ENCODE results near the gene FLYWCH2. TPM values are rescaled to one million over a fixed set of nuclear protein-coding genes. Genes with fewer than 3 reads are reported as not detected.
A peak's percentile ranks its signal among the peaks of the same experiment; 100 is the strongest.

Gene FLYWCH2
- total and polyA plus RNA-seq, 2 of the 13 experiments (the other 11 are each of a cell fraction or from before 2014, with no cell fraction given) = 16.9 to 19.8 TPM

DNA sequence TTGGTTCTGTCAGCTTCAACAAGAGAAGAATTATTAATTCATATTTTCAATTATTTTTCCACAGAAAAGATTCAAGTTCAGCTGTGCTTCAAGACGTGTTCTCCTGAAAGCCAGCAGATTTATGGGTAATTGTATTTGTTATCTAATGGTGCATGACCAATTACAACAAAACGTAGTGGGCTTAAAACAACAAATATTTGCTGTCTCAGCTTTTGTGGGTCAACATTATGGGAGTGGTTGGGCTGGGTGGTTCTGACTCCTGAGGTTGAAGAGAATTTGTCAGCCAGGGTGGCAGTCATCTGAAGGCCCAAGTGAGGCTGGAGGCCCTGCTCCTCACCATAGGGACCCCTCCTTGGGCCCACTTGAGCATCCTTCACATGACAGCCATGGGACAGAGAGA lies 57.0 kb downstream of the FLYWCH2 start:
- H3K27ac ChIP-seq (ENCODE audit: extremely low read length, insufficient read depth, low read length) = no peak overlapping the region
- DNase-seq (ENCODE audit: low spot score) = no peak
- H3K9ac ChIP-seq (ENCODE audit: insufficient read depth, low read depth, low read length) = no peak overlapping the region
- no peaks in the 10 kb centered on the region for H3K9me3 ChIP-seq (ENCODE audit: low read length)
- no peak overlapping the region for H3K4me2 ChIP-seq (ENCODE audit: low read depth, low read length)
- CTCF ChIA-PET (ENCODE audit: low intra/inter-chr PET ratio, low total read pairs) = no interaction called here
- POLR2A ChIA-PET = no interaction called here
- no peak overlapping the region for H2AFZ ChIP-seq (ENCODE audit: low read length)
- in situ Hi-C loops (cut with HindIII; ENCODE audit: extremely low pct_ligation_motif_present, low pct_unique_long_range_greater_than_20kb) (no loop called here), intact Hi-C loops (cut with micrococcal nuclease; ENCODE audit: unreplicated experiment) (no loop called here)
- no TSS peak for BruUV-seq (replicated peaks)
- no peak overlapping the region for H3K4me3 ChIP-seq (replicated peaks in 1 of 3; ENCODE audit: insufficient read depth in 1 of 3, low read depth in 2 of 3, low read length in 3 of 3)
- ATAC-seq = no peak
- FAIRE-seq = no peak
- H3K4me1 ChIP-seq (ENCODE audit: insufficient read depth, low read length) = no peaks in the 10 kb centered on the region
- WGBS (ENCODE audit: low lambda C conversion rate) = 95% methylated on average over 2 of the region's 2 CpGs
- no peaks in the 10 kb centered on the region for H4K20me1 ChIP-seq (ENCODE audit: insufficient read depth, low read length)
- H3K36me3 ChIP-seq (replicated peaks in 1 of 2; ENCODE audit: control insufficient read depth in 1 of 2, insufficient read depth in 2 of 2, low read length in 2 of 2) = peaks cover 5 to 34% of the 10 kb centered on the region in 2 experiments; a peak in 4 of 5 replicates
- no peaks in the 10 kb centered on the region for H3K27me3 ChIP-seq (ENCODE audit: control insufficient read depth in 1 of 2, insufficient read depth in 2 of 2, low read length in 2 of 2)
- H3K79me2 ChIP-seq (ENCODE audit: insufficient read depth, low read length) = no peaks in the 10 kb centered on the region
- TF ChIP-seq, protein P1, sequence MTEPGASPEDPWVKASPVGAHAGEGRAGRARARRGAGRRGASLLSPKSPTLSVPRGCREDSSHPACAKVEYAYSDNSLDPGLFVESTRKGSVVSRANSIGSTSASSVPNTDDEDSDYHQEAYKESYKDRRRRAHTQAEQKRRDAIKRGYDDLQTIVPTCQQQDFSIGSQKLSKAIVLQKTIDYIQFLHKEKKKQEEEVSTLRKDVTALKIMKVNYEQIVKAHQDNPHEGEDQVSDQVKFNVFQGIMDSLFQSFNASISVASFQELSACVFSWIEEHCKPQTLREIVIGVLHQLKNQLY (CRISPR knock-in tag; IDR thresholded peaks at IDR 0.05) = no peak
- TF ChIP-seq PRDM4 (CRISPR knock-in tag; IDR thresholded peaks at IDR 0.05; ENCODE audit: borderline replicate concordance) (no peak), RFX1 (IDR thresholded peaks at IDR 0.05) (no peak), ZMYM2 (CRISPR knock-in tag; IDR thresholded peaks at IDR 0.05) (no peak), ZNF646 (CRISPR knock-in tag; IDR thresholded peaks at IDR 0.05) (no peak), MAFK (conservative IDR thresholded peaks at IDR 0.05 in 1 of 2, IDR thresholded peaks at IDR 0.05 in 1 of 2; ENCODE audit: low read length in 2 of 2) (peak; percentile 59 to 77), ZNF619 (CRISPR knock-in tag; IDR thresholded peaks at IDR 0.05) (no peak), ZFP91 (CRISPR knock-in tag; IDR thresholded peaks at IDR 0.05; ENCODE audit: borderline replicate concordance) (no peak), ZFX (CRISPR knock-in tag; IDR thresholded peaks at IDR 0.05; ENCODE audit: low read depth) (no peak), ZNF550 (CRISPR knock-in tag; IDR thresholded peaks at IDR 0.05; ENCODE audit: borderline replicate concordance) (no peak), ZNF607 (CRISPR knock-in tag; IDR thresholded peaks at IDR 0.05; ENCODE audit: borderline replicate concordance) (no peak)

Data from HepG2 (cell line).